Activated T-cell treated with anti-CD3 and anti-CD28 coated beads, Interleukin-2, amount 50 U/mL, for 24 hours (primary cell): Measurements from ENCODE around the gene CARD10.
"Not testable (repeated sequence)": the region's sequence is repeated elsewhere in the genome, so short reads cannot be mapped to it uniquely, and the experiment has no call there.

ENCODE experiments used
- DNase-seq: peaks from one replicate; pipeline ENCODE4 v3.0.0-alpha.2; 2020
- H3K27ac Mint-ChIP-seq: 2 replicates; pipeline ENCODE4 v1.8.0; 2020; ENCODE audit warnings: mild to moderate bottlenecking, mixed read lengths
- H3K27me3 Mint-ChIP-seq: 2 replicates; pipeline ENCODE4 v1.8.0; 2020; ENCODE audit warnings: mixed read lengths
- H3K36me3 Mint-ChIP-seq: 2 replicates; pipeline ENCODE4 v1.8.0; 2020; ENCODE audit warnings: low read depth, mixed read lengths
- H3K4me1 Mint-ChIP-seq: 2 replicates; pipeline ENCODE4 v1.8.0; 2020; ENCODE audit warnings: low read depth, mixed read lengths
- H3K4me3 Mint-ChIP-seq: 2 replicates; pipeline ENCODE4 v1.8.0; 2020; ENCODE audit warnings: mild to moderate bottlenecking, moderate library complexity, mixed read lengths
- H3K9me3 Mint-ChIP-seq: 2 replicates; pipeline ENCODE4 v1.8.0; 2020; ENCODE audit warnings: mixed read lengths

The CARD10 gene

DNA sequence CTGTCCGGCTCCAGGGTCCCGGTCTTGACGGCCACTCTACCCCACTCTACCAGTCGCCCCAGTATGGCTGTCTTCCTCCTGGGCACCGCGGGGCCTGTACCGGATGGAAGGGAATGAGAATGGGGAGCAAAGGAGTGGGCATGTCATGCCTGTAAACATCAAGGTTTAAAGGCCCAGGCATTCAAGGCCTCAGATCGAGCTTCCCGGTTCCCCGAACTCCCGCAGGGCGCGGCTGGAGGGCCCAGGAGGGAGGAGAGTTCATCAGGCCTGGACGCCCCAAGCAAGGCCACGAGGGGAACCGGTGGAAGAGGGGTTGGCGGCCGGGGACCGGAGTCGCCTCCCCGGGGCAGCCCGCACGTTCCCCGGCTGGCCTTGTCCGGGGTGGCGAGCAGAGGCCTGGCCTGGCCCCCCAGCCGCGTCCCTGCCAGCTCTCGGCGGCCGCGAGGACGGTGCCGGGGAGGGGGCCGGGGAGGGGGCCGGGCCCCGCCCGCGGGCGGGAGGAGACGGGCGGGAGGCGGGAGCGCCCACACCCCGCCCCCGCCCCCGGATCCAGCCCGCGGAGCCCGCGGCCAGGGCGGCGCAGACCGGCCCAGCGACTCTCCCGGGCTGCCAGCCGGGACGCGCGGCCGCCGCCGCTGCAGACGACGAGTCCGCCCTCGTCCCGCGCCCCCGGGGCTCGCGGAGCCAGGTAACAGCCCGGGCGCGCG lies 40.8 kb upstream of the CARD10 start, which contains the start of gene CDC42EP1:
TSS of gene CDC42EP1 (plus strand) at position 580 of the 707 bp plus-strand sequence. CDS start 5,870 bp downstream, outside the sequence.
- H3K36me3 Mint-ChIP-seq: no peaks in the 10 kb centered on the region
- peak within 1 kb of the TSS; percentile 47 for H3K4me3 Mint-ChIP-seq
- no peak within 1 kb of the TSS for H3K27ac Mint-ChIP-seq
- no peak for DNase-seq
- H3K4me1 Mint-ChIP-seq: peaks cover 18% of the 10 kb centered on the region
- peaks cover 72% of the 10 kb centered on the region for H3K27me3 Mint-ChIP-seq
- H3K9me3 Mint-ChIP-seq: no peaks in the 10 kb centered on the region

DNA sequence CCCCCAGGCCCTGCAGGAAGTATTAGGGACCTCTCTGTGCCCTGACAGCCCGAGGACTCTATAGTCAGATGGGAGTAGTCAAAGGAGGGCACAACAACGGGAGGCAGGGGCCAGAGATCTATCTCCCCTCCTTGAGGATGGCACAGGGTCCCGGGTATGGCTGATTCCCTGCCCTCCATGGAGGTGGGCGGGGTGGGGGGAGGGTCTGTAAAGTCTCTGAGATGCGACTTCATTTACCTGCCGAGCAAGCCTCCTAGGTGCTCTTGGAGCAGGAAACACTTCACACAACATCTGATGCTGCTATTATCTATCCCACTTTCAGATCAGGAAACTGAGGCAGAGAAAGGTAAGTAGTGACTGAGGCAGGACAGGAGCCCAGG lies 40.3 kb upstream of the CARD10 start:
- no peaks in the 10 kb centered on the region for H3K36me3 Mint-ChIP-seq
- peaks cover 69% of the 10 kb centered on the region for H3K27me3 Mint-ChIP-seq
- no peak overlapping the region for H3K4me3 Mint-ChIP-seq
- no peak for DNase-seq
- H3K27ac Mint-ChIP-seq: no peak overlapping the region
- no peaks in the 10 kb centered on the region for H3K9me3 Mint-ChIP-seq
- peaks cover 18% of the 10 kb centered on the region for H3K4me1 Mint-ChIP-seq

DNA sequence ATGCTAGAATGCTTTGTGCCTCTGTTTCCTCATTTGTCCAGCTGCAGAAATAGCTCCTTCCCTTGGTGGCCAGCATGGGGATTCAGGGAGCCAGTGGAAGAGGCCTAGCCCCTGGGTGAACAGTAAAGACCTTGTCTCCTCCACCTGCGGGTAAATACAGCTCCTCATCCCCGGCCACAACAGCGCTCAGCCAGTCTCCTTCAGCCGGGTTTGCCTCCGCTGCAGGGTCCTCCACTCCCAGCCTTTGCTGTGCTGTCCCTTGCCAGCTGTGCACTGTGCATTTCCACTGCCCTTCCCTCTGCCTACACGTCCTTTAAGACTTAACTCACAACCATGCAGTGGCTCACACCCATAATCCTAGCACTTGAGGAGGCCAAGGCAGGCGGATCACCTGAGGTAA lies 39.6 kb upstream of the CARD10 start:
- Mint-ChIP-seq H3K9me3 (no peaks in the 10 kb centered on the region), H3K4me1 (peaks cover 18% of the 10 kb centered on the region), H3K4me3 (no peak overlapping the region), H3K27me3 (peaks cover 68% of the 10 kb centered on the region), H3K36me3 (no peaks in the 10 kb centered on the region), H3K27ac (no peak overlapping the region)
- no peak for DNase-seq

DNA sequence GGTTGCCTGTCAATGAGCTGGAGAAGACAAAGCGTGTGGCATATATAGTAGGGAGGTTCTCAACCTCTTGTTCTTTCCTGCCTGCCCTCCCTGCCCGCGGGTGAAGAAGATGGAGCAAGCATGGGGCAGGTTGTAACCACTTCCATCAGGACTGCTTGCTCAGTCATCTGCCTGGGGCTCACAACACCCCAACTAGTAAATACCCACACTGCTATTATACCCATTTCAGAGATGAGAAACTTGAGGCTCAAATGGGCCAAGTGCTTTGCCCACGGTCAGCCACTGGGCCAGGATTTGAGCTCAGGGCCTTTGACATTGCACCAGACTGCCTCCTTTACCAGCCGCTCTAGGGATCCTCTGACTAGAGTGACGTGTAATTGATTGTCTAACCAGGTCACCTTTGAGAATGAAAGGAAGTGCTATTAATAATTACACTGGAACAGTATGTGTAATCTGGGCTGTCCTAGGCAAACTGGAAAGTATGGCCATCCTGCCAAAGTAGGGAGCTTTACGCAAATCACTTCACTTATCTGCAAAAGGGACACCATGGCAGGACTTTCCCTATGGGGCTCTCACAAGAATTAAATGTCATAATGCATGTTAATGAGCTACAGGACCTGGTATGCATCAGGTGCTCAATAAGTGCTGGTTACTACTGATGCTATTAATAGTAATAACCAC lies 38.2 kb upstream of the CARD10 start:
- Mint-ChIP-seq H3K4me3 (no peak overlapping the region), H3K27me3 (peaks cover 57% of the 10 kb centered on the region), H3K9me3 (no peaks in the 10 kb centered on the region), H3K27ac (no peak overlapping the region), H3K4me1 (peaks cover 17% of the 10 kb centered on the region), H3K36me3 (no peaks in the 10 kb centered on the region)
- no peak for DNase-seq

GRCh38 chr22:37556710-37557109 lies 37.5 kb upstream of the CARD10 start:
- H3K4me3 Mint-ChIP-seq: no peak overlapping the region
- H3K9me3 Mint-ChIP-seq: no peaks in the 10 kb centered on the region
- DNase-seq: no peak
- H3K27me3 Mint-ChIP-seq: peaks cover 49% of the 10 kb centered on the region
- peaks cover 10% of the 10 kb centered on the region for H3K4me1 Mint-ChIP-seq
- no peak overlapping the region for H3K27ac Mint-ChIP-seq
- no peaks in the 10 kb centered on the region for H3K36me3 Mint-ChIP-seq

GRCh38 chr22:37555029-37555428 lies 35.8 kb upstream of the CARD10 start:
- no peaks in the 10 kb centered on the region for H3K36me3 Mint-ChIP-seq
- H3K27me3 Mint-ChIP-seq: peaks cover 41% of the 10 kb centered on the region
- peaks cover 2% of the 10 kb centered on the region for H3K4me1 Mint-ChIP-seq

DNA sequence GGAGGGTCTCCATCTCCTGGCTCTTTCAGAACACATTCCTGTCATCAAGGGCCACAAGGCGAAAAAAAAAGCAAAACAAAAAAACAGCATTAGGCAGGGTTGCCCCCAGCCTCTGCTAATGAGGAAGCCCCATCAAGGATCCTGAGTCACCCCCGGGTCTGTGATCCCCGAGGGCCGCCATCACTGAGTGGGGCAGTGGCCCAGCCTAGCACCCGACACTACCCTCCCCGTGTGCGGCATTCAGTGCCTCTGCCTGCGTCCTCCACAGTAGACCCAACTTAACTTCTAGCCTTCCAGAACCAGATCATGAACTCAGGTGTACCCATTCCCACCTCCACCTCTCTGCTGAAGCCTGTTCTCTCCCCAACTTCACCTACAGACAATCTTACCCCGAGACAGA lies 34.5 kb upstream of the CARD10 start:
- Mint-ChIP-seq H3K4me3 (no peak overlapping the region), H3K9me3 (no peaks in the 10 kb centered on the region), H3K36me3 (no peaks in the 10 kb centered on the region), H3K27me3 (peaks cover 31% of the 10 kb centered on the region), H3K27ac (no peak overlapping the region), H3K4me1 (no peaks in the 10 kb centered on the region)
- no peak for DNase-seq

More at GRCh38 chr22:37555029-37555428, 35.8 kb upstream of the CARD10 start:
- no peaks in the 10 kb centered on the region for H3K9me3 Mint-ChIP-seq
- H3K4me3 Mint-ChIP-seq: no peak overlapping the region
- DNase-seq: no peak
- H3K27ac Mint-ChIP-seq: no peak overlapping the region

DNA sequence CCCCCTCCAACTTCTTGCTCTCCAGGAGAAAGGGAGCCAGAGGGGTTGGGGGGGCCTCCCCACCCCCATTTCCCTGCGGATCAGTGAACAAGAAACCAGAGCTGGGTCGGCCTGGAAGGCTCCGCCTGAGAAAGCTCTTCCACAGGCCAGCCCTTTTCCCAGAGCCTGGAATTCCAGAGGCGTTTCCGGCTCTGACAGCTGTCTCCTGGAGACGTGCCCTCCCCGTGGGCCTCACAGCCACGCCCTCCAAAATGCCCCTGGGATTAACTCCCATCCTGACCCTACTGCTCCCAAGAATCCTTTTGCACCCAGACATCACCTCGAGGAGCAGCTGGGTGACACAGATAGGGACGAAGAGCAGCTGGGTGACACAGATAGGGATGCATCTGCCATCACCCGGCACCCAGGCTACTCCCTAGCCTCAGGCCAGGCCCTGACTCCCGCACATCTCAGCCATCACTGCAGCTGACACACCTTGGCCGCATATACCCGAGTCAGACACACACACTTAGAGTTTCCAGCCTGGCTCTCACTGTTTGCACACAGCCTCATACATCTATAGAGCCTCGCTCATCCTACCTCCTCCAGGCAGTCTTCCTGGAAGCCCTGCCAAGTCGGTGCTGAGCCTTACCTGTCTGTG lies 33.4 kb upstream of the CARD10 start:
- no peaks in the 10 kb centered on the region for H3K9me3 Mint-ChIP-seq
- no peak overlapping the region for H3K4me3 Mint-ChIP-seq
- H3K36me3 Mint-ChIP-seq: no peaks in the 10 kb centered on the region
- no peak for DNase-seq
- no peak overlapping the region for H3K27ac Mint-ChIP-seq
- H3K27me3 Mint-ChIP-seq: peaks cover 26% of the 10 kb centered on the region
- H3K4me1 Mint-ChIP-seq: no peaks in the 10 kb centered on the region

DNA sequence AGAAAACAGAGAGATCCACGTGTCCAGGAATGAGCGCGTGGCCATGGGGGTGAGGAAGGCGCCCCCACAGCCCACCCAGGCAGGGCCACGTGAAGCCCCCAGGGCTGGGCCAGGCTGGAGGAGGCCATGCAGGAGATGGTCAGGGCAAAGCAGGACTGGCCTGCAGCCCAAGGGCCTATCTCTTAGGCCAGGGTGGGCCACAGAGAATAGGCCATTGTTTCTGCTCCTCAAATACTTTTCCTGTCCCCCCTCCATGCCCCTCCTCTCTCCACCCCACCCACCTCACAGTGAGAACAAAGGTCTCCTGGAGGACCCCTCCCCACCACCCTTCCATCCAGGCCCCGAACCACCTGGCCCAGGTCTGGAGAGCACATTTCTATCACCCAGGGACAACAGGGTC lies 32.8 kb upstream of the CARD10 start:
- Mint-ChIP-seq H3K9me3 (no peaks in the 10 kb centered on the region), H3K4me1 (no peaks in the 10 kb centered on the region), H3K27ac (no peak overlapping the region), H3K27me3 (peaks cover 19% of the 10 kb centered on the region), H3K4me3 (no peak overlapping the region), H3K36me3 (no peaks in the 10 kb centered on the region)
- no peak for DNase-seq

- not testable (repeated sequence) for H3K9me3 Mint-ChIP-seq, H3K4me3 Mint-ChIP-seq, DNase-seq, H3K4me1 Mint-ChIP-seq, H3K36me3 Mint-ChIP-seq, H3K27ac Mint-ChIP-seq
- peaks cover 11% of the 10 kb centered on the region for H3K27me3 Mint-ChIP-seq
These were observed 31.7 kb upstream of the CARD10 start for GRCh38 chr22:37550921-37551320.

GRCh38 chr22:37549704-37550059 lies 30.5 kb upstream of the CARD10 start:
- Mint-ChIP-seq H3K36me3 (no peaks in the 10 kb centered on the region), H3K4me3 (no peak overlapping the region), H3K4me1 (peaks cover 7% of the 10 kb centered on the region), H3K27ac (no peak overlapping the region), H3K9me3 (no peaks in the 10 kb centered on the region), H3K27me3 (peaks cover 5% of the 10 kb centered on the region)
- DNase-seq: no peak

DNA sequence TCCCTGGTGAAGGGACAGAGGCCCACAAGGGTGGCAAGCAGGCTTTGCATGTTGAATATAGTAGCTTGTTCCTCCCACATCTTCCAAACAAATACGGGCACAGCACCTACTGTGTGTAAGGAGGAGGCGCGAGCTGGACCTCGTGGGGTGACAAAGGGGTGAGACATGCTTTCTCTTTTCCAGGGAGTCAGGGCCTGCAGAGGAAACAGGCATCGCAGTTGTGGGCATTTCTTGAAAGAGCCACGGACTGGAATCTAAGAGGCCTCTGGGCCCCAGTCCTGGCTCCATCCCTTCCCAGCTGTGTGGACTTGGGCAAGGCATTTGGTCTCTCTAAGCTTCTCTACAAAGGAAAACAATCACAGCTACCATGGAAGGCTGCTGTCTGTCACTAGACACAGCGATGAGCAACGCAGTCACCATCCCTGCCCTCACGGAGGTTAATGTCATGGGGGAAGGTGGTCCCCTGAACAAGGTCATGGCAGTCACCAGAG lies 28.1 kb upstream of the CARD10 start:
- H3K4me3 Mint-ChIP-seq: no peak overlapping the region
- H3K27ac Mint-ChIP-seq: no peak overlapping the region
- no peaks in the 10 kb centered on the region for H3K9me3 Mint-ChIP-seq
- H3K4me1 Mint-ChIP-seq: peaks cover 7% of the 10 kb centered on the region
- peaks cover 5% of the 10 kb centered on the region for H3K27me3 Mint-ChIP-seq
- no peaks in the 10 kb centered on the region for H3K36me3 Mint-ChIP-seq
- no peak for DNase-seq

GRCh38 chr22:37546437-37547250 lies 27.4 kb upstream of the CARD10 start:
- no peak for DNase-seq
- Mint-ChIP-seq H3K4me3 (no peak overlapping the region), H3K27ac (no peak overlapping the region), H3K36me3 (no peaks in the 10 kb centered on the region), H3K9me3 (no peaks in the 10 kb centered on the region), H3K4me1 (peaks cover 13% of the 10 kb centered on the region), H3K27me3 (peaks cover 5% of the 10 kb centered on the region)

DNA sequence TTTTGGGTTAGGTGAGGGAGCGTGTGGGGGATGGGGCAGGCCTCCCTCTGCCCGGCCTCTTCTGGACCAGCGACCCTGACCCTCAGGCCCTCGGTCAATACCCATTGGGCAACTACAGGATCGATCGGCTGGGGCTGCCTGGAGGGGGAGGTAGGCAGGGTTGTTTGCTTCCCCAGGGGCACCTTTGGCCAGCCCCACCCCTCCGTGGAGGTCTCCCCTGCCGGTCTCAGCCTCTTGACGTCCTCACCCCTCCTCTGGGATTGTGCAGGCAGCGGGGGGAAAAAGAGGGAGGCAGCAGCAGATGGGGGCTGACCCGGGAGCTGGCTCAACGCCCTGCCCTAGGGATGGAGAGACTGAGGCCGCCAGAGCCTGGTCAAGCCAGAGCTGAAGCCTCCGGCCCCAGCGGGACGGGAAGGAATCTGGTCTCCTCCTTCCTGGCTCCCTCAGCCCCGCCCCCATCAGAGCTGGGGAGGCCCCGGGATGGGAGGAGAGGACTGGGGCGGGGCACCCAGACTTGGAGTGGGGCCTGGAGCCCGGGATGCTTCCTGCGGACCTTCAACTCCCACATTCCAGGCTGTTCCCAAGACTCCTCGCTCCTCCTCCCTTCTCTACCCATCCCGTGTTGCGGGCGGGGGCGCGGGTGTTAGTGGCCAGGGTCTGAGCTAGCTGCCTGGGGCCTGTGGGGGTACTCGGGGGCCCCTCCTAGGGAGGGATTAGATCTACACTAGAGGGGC lies 26.7 kb upstream of the CARD10 start:
- no peak for DNase-seq
- Mint-ChIP-seq H3K27me3 (peaks cover 7% of the 10 kb centered on the region), H3K4me1 (peaks cover 18% of the 10 kb centered on the region), H3K36me3 (no peaks in the 10 kb centered on the region), H3K9me3 (no peaks in the 10 kb centered on the region), H3K4me3 (no peak overlapping the region), H3K27ac (no peak overlapping the region)
